Ishikawa (cell line): ENCODE measurements around the gene SLC9A2.

Experiments used
- CEBPB ChIP-seq: IDR thresholded peaks from 2 replicates; pipeline ENCODE4 v1.6.1; 2012
- CREB1 ChIP-seq: IDR thresholded peaks from 2 replicates; pipeline ENCODE4 v1.6.1; 2012; ENCODE audit warnings: low read depth
- EGR1 ChIP-seq: IDR thresholded peaks from 2 replicates; pipeline ENCODE4 v1.6.1; 2012
- EP300 ChIP-seq: IDR thresholded peaks from 2 replicates; pipeline ENCODE4 v1.6.1; 2012; ENCODE audit warnings: borderline replicate concordance
- FOXM1 ChIP-seq: IDR thresholded peaks from 2 replicates; pipeline ENCODE4 v1.6.1; 2012; ENCODE audit warnings: low read depth, borderline replicate concordance
- NFIC ChIP-seq: IDR thresholded peaks from 2 replicates; pipeline ENCODE4 v1.6.1; 2012
- RAD21 ChIP-seq: IDR thresholded peaks from 2 replicates; pipeline ENCODE4 v1.6.1; 2012; ENCODE audit warnings: low read depth
- REST ChIP-seq: IDR thresholded peaks from 2 replicates; pipeline ENCODE4 v1.6.1; 2012; ENCODE audit warnings: low read depth, mild to moderate bottlenecking
- TAF1 ChIP-seq: IDR thresholded peaks from 2 replicates; pipeline ENCODE4 v1.6.1; 2012; ENCODE audit warnings: low read depth, mild to moderate bottlenecking
- TCF12 ChIP-seq: IDR thresholded peaks from 2 replicates; pipeline ENCODE4 v1.6.1; 2012; ENCODE audit warnings: low read depth
- TEAD4 ChIP-seq: IDR thresholded peaks from 2 replicates; pipeline ENCODE4 v1.6.1; 2012
- USF1 ChIP-seq: IDR thresholded peaks from 2 replicates; pipeline ENCODE4 v1.6.1; 2012
- YY1 ChIP-seq: IDR thresholded peaks from 2 replicates; pipeline ENCODE4 v1.6.1; 2012; ENCODE audit warnings: low read depth
- ZBTB7A ChIP-seq: IDR thresholded peaks from 2 replicates; pipeline ENCODE4 v1.6.1; 2012; ENCODE audit warnings: low read depth
- TF ChIP-seq, protein P1 (sequence below): IDR thresholded peaks from 2 replicates; pipeline ENCODE4 v1.6.1; 2012

Gene SLC9A2

DNA sequence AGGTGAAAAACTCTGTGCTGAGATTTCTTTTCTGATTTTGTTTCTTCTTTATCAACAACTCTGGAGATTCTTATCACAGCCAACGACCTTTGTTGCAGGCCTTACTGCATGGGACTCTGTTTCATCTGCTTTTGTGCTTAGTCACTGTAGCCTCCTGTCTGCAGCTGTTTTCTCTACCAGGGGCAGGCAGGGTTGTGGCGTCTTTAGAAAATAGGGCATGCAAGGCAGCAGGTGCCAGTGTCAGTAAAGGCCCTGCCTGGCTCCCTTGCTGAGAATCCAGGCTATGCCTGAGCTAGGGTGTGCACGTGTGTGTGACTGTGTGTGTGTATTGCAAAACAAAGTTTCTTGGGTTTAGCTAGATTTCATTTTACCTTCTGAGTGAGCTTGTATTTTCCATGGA is 14.6 kb upstream of the SLC9A2 start:
- TF ChIP-seq USF1 (no peak), EP300 (no peak), YY1 (no peak), RAD21 (no peak), CREB1 (no peak), TAF1 (no peak), NFIC (no peak), TCF12 (no peak), ZBTB7A (no peak)

DNA sequence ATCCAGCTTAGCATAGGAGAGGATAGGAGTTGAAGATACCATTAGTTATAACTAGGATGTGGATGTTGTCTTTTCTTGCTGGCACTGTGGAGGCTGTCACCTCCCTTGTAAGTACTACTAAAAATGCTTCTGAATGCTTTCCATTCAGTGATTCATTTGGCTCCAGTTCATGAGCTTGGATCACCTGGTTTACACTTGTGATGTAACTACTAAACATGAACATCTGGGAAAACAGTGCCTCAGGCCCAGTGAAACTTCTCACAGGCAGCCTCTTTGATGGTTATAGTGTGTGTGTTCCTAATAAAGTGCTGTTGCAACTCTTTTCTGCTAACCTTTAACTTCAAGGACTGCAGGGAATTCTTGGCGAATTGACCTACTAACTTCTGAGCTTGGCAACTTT is 13.0 kb upstream of the SLC9A2 start:
- TF ChIP-seq EGR1 (no peak), TEAD4 (no peak)
- TF ChIP-seq, protein P1, sequence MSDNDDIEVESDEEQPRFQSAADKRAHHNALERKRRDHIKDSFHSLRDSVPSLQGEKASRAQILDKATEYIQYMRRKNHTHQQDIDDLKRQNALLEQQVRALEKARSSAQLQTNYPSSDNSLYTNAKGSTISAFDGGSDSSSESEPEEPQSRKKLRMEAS, result no peak

GRCh38 chr2:102615620-102616436 is 3.5 kb upstream of the SLC9A2 start:
- peak; percentile 92 for TF ChIP-seq RAD21
- TF ChIP-seq NFIC, result no peak

- TF ChIP-seq REST (no peak), CEBPB (no peak), YY1 (0 out of 2 replicates have a peak, but pooled peaks have one; percentile 15), EP300 (no peak), TCF12 (0 out of 2 replicates have a peak, but pooled peaks have one; percentile 34), TAF1 (no peak), EGR1 (peak; percentile 88), TEAD4 (no peak), USF1 (no peak), FOXM1 (no peak), ZBTB7A (no peak), RAD21 (no peak)
- TF ChIP-seq, protein P1, result no peak; the same call in 1 of the 2 replicates
Observed at GRCh38 chr2:102618452-102619413, 620 bp upstream of the SLC9A2 start.

DNA sequence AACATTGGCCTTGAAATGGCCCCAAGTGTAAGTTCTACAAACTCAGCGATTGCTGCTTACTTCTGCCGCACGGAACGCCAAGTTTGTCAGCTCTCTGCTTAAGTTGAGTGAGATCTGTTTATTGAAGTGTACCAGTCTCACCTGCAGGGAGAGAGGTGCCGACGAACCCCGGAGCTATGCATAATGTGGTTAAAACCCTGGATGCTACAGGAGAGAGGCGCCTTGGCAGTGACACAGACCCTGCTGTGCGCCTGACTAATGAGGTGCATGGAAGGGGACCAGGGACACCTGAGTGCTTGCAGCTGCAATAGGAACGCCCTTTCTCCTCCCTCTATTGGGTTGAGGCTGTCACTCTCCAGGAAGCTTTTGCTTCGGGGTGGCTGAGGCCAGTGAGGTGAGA is 979 bp downstream of the SLC9A2 start:
- TF ChIP-seq USF1, result no peak
- TF ChIP-seq NFIC, result peak; percentile 39; the same call in 1 of the 2 replicates

DNA sequence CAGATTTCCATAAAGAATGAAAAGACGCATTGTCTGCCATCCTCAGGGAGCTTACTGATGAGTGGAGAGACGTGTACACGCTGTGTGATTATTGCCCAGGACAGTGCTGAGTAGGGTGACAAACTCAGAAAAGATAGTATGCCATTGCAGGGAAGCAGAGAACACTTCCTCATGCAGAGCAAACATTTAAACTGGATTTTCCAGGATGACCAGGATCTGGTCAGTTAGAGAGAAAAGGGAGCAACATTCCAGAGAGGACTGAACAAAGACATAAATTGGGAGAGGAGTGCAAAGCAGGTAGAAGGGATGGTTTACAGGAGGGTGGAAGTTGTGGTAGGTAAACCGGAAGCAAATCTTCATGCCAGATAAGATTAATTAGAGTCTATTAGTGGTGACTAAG is 2.3 kb downstream of the SLC9A2 start:
- TF ChIP-seq, protein P1, result no peak

GRCh38 chr2:102622646-102623045 is 3.3 kb downstream of the SLC9A2 start:
- TF ChIP-seq EGR1, result no peak
- TF ChIP-seq, protein P1, result no peak
